ENCODE data around the gene KNDC1. TPM values are rescaled to one million over a fixed set of nuclear protein-coding genes. Genes with fewer than 3 reads are reported as not detected.

The KNDC1 gene
- total and polyA plus RNA-seq, 2 experiments from 2014 or later = 1.8 to 16.0 TPM

DNA sequence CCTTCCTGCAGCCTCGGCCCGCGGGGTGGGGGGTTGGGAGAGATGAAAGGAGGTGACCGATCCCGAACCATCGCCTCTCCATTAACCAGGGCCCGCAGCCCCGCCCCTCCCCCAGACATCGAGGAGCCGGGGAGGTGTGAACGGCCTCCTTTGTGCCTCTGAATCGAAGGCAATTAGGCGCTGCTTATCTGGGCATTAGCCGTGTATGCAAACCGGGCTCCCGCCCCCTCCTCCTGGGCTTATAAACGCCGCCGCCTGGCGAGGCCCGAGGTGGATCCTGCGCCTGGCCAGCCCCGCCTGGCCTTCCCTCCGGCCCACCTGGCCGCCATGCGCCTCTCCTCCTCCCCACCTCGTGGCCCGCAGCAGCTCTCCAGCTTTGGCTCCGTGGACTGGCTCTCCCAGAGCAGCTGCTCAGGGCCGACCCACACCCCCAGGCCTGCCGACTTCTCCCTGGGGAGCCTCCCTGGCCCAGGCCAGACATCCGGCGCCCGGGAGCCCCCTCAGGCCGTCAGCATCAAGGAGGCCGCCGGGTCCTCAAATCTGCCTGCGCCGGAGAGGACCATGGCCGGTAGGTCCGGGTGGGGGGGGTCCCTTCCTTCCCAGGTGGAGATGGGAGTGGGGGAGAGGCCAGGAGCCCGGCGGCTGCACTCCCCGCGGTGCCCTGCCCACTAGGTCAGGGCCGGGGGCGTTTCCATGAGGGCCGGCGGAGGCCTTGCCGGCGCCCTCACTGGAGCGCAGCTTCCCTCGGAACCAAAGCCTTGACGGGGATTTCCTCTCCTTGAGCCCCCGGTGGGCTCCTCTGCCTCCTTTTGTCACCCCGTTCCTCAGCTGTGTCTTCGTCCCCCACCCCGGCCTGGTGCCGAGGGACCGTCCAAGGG, 77.8 kb downstream of the KNDC1 start, which contains the start of gene VENTX:
Gene VENTX (plus strand): TSS at position 268 of the 878 bp plus-strand sequence. CDS start 60 bp downstream, at position 328.
- no peak within 1 kb of the TSS for H3K27ac Mint-ChIP-seq
- peaks cover 5% of the 10 kb centered on the region; the same call in 2 of the 3 replicates for H3K36me3 Mint-ChIP-seq (ENCODE audit: low read depth)
- peaks cover 4% of the 10 kb centered on the region; the same call in 1 of the 2 replicates for H3K79me2 ChIP-seq (replicated peaks; ENCODE audit: insufficient read depth)
- no peak within 1 kb of the TSS for H3K27ac ChIP-seq (ENCODE audit: low read depth)
- peaks cover 54% of the 10 kb centered on the region for H3K27me3 ChIP-seq (ENCODE audit: insufficient read depth)
- H4K20me1 ChIP-seq (replicated peaks; ENCODE audit: insufficient read depth) = no peaks in the 10 kb centered on the region; the same call in 1 of the 2 replicates
- peaks cover 15% of the 10 kb centered on the region for H3K4me1 Mint-ChIP-seq
- H3F3A ChIP-seq (replicated peaks; ENCODE audit: low read depth) = 0 out of 2 replicates have a peak, but pooled peaks cover 3% of the 10 kb centered on the region
- H3K4me3 ChIP-seq = peak within 1 kb of the TSS; percentile 66
- H3K9me2 ChIP-seq (ENCODE audit: insufficient read depth) = no peaks in the 10 kb centered on the region
- H3K27me3 Mint-ChIP-seq (ENCODE audit: insufficient read depth, low read depth, poor library complexity) = peaks cover 52% of the 10 kb centered on the region
- TF ChIP-seq, protein P1, sequence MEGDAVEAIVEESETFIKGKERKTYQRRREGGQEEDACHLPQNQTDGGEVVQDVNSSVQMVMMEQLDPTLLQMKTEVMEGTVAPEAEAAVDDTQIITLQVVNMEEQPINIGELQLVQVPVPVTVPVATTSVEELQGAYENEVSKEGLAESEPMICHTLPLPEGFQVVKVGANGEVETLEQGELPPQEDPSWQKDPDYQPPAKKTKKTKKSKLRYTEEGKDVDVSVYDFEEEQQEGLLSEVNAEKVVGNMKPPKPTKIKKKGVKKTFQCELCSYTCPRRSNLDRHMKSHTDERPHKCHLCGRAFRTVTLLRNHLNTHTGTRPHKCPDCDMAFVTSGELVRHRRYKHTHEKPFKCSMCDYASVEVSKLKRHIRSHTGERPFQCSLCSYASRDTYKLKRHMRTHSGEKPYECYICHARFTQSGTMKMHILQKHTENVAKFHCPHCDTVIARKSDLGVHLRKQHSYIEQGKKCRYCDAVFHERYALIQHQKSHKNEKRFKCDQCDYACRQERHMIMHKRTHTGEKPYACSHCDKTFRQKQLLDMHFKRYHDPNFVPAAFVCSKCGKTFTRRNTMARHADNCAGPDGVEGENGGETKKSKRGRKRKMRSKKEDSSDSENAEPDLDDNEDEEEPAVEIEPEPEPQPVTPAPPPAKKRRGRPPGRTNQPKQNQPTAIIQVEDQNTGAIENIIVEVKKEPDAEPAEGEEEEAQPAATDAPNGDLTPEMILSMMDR (conservative IDR thresholded peaks at IDR 0.05; ENCODE audit: low read depth in 2 of 2) = no peak
- TF ChIP-seq POLR2AphosphoS5 (IDR thresholded peaks at IDR 0.05; ENCODE audit: low read depth) (no peak; the same call in none of the 2 replicates), STAT1 (IDR thresholded peaks at IDR 0.05; ENCODE audit: unreplicated experiment) (no peak), EZH2phosphoT487 (IDR thresholded peaks at IDR 0.05; ENCODE audit: unreplicated experiment) (no peak), ZNF331 (CRISPR knock-in tag; IDR thresholded peaks at IDR 0.05; ENCODE audit: low read depth) (no peak), CREB1 (CRISPR knock-in tag; IDR thresholded peaks at IDR 0.05; ENCODE audit: low read depth) (no peak), EZH2 (IDR thresholded peaks at IDR 0.05; ENCODE audit: low read depth, unreplicated experiment) (peak; percentile 28)
- TF ChIP-seq, protein P2, sequence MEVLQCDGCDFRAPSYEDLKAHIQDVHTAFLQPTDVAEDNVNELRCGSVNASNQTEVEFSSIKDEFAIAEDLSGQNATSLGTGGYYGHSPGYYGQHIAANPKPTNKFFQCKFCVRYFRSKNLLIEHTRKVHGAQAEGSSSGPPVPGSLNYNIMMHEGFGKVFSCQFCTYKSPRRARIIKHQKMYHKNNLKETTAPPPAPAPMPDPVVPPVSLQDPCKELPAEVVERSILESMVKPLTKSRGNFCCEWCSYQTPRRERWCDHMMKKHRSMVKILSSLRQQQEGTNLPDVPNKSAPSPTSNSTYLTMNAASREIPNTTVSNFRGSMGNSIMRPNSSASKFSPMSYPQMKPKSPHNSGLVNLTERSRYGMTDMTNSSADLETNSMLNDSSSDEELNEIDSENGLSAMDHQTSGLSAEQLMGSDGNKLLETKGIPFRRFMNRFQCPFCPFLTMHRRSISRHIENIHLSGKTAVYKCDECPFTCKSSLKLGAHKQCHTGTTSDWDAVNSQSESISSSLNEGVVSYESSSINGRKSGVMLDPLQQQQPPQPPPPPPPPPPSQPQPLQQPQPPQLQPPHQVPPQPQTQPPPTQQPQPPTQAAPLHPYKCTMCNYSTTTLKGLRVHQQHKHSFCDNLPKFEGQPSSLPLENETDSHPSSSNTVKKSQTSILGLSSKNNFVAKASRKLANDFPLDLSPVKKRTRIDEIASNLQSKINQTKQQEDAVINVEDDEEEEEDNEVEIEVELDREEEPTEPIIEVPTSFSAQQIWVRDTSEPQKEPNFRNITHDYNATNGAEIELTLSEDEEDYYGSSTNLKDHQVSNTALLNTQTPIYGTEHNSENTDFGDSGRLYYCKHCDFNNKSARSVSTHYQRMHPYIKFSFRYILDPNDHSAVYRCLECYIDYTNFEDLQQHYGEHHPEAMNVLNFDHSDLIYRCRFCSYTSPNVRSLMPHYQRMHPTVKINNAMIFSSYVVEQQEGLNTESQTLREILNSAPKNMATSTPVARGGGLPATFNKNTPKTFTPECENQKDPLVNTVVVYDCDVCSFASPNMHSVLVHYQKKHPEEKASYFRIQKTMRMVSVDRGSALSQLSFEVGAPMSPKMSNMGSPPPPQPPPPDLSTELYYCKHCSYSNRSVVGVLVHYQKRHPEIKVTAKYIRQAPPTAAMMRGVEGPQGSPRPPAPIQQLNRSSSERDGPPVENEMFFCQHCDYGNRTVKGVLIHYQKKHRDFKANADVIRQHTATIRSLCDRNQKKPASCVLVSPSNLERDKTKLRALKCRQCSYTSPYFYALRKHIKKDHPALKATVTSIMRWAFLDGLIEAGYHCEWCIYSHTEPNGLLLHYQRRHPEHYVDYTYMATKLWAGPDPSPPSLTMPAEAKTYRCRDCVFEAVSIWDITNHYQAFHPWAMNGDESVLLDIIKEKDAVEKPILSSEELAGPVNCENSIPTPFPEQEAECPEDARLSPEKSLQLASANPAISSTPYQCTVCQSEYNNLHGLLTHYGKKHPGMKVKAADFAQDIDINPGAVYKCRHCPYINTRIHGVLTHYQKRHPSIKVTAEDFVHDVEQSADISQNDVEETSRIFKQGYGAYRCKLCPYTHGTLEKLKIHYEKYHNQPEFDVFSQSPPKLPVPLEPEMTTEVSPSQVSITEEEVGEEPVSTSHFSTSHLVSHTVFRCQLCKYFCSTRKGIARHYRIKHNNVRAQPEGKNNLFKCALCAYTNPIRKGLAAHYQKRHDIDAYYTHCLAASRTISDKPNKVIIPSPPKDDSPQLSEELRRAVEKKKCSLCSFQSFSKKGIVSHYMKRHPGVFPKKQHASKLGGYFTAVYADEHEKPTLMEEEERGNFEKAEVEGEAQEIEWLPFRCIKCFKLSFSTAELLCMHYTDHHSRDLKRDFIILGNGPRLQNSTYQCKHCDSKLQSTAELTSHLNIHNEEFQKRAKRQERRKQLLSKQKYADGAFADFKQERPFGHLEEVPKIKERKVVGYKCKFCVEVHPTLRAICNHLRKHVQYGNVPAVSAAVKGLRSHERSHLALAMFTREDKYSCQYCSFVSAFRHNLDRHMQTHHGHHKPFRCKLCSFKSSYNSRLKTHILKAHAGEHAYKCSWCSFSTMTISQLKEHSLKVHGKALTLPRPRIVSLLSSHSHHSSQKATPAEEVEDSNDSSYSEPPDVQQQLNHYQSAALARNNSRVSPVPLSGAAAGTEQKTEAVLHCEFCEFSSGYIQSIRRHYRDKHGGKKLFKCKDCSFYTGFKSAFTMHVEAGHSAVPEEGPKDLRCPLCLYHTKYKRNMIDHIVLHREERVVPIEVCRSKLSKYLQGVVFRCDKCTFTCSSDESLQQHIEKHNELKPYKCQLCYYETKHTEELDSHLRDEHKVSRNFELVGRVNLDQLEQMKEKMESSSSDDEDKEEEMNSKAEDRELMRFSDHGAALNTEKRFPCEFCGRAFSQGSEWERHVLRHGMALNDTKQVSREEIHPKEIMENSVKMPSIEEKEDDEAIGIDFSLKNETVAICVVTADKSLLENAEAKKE (CRISPR knock-in tag; IDR thresholded peaks at IDR 0.05) = no peak
- H3K9me3 Mint-ChIP-seq = no peaks in the 10 kb centered on the region; the same call in 2 of the 3 replicates
- H3K4me3 Mint-ChIP-seq = peak within 1 kb of the TSS; percentile 70
- no peaks in the 10 kb centered on the region for H3K36me3 ChIP-seq (ENCODE audit: insufficient read depth)
- peaks cover 13% of the 10 kb centered on the region for H3K4me1 ChIP-seq (ENCODE audit: insufficient read depth)
- ATAC-seq = peak; percentile 35
- peak; percentile 93 for DNase-seq (ENCODE audit: low spot score)
- H3K4me2 ChIP-seq = peak within 1 kb of the TSS; percentile 85
- H2AFZ ChIP-seq = peak within 1 kb of the TSS; percentile 69; the same call in 1 of the 2 replicates

All from GM23338 (cell line).